ENCODE data around the gene AOAH.

The AOAH gene

DNA sequence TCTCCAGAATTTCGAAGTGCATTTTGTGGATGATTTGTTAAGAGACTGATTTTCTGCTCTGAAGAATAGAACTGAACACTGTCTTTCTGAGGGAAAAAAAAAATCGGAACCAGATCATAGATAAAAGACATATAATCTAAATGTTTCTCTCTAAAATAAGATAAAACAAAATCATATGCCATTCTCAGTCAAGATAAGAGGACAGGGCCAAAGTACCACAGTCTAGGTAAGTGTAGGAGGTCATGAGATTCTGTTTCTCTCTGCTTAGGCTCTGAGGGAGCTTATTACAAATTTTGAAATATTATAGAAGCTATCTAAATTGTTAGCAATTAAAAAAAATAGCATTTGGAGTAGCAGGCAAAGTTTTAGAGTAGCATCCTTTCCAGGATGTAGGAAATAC lies 702 bp upstream of the AOAH start:
- TF ChIP-seq, protein P1, sequence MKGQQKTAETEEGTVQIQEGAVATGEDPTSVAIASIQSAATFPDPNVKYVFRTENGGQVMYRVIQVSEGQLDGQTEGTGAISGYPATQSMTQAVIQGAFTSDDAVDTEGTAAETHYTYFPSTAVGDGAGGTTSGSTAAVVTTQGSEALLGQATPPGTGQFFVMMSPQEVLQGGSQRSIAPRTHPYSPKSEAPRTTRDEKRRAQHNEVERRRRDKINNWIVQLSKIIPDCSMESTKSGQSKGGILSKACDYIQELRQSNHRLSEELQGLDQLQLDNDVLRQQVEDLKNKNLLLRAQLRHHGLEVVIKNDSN (IDR thresholded peaks at IDR 0.05) = no peak
- TF ChIP-seq RAD21 (IDR thresholded peaks at IDR 0.05; ENCODE audit: low read depth) (no peak), TEAD4 (IDR thresholded peaks at IDR 0.05) (no peak), EGR1 (IDR thresholded peaks at IDR 0.05) (no peak), FOXM1 (IDR thresholded peaks at IDR 0.05; ENCODE audit: borderline replicate concordance, low read depth) (no peak), TCF12 (IDR thresholded peaks at IDR 0.05; ENCODE audit: low read depth) (no peak), NFIC (IDR thresholded peaks at IDR 0.05) (no peak), CREB1 (IDR thresholded peaks at IDR 0.05; ENCODE audit: low read depth) (no peak)
- TF ChIP-seq, protein P2, sequence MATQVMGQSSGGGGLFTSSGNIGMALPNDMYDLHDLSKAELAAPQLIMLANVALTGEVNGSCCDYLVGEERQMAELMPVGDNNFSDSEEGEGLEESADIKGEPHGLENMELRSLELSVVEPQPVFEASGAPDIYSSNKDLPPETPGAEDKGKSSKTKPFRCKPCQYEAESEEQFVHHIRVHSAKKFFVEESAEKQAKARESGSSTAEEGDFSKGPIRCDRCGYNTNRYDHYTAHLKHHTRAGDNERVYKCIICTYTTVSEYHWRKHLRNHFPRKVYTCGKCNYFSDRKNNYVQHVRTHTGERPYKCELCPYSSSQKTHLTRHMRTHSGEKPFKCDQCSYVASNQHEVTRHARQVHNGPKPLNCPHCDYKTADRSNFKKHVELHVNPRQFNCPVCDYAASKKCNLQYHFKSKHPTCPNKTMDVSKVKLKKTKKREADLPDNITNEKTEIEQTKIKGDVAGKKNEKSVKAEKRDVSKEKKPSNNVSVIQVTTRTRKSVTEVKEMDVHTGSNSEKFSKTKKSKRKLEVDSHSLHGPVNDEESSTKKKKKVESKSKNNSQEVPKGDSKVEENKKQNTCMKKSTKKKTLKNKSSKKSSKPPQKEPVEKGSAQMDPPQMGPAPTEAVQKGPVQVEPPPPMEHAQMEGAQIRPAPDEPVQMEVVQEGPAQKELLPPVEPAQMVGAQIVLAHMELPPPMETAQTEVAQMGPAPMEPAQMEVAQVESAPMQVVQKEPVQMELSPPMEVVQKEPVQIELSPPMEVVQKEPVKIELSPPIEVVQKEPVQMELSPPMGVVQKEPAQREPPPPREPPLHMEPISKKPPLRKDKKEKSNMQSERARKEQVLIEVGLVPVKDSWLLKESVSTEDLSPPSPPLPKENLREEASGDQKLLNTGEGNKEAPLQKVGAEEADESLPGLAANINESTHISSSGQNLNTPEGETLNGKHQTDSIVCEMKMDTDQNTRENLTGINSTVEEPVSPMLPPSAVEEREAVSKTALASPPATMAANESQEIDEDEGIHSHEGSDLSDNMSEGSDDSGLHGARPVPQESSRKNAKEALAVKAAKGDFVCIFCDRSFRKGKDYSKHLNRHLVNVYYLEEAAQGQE (IDR thresholded peaks at IDR 0.05; ENCODE audit: low read depth) = no peak

DNA sequence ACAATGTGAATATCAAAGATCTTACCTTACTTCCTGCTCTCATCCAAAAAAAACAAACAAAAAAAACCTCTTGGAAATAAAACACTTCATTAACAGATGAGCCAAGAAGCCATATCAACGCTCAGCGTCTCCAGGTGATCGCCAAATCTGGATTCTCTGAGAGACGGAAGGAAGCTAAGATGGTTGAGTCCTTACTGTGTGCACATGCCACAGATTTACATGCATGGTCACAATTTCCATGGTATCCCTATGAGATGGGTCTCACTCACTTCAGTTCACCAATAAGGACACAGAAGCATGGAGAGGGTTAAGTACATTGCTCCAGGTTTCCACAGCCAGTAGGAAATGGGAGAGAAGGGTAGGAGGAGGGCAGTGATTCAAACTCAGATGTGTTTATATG lies 1.0 kb downstream of the AOAH start:
- TF ChIP-seq EP300 (IDR thresholded peaks at IDR 0.05; ENCODE audit: borderline replicate concordance) (no peak), CEBPB (IDR thresholded peaks at IDR 0.05) (no peak), TCF12 (IDR thresholded peaks at IDR 0.05; ENCODE audit: low read depth) (no peak), FOXM1 (IDR thresholded peaks at IDR 0.05; ENCODE audit: borderline replicate concordance, low read depth) (no peak), TAF1 (IDR thresholded peaks at IDR 0.05; ENCODE audit: low read depth) (no peak), RAD21 (IDR thresholded peaks at IDR 0.05; ENCODE audit: low read depth) (no peak), YY1 (IDR thresholded peaks at IDR 0.05; ENCODE audit: low read depth) (no peak), NFIC (IDR thresholded peaks at IDR 0.05) (no peak), TEAD4 (IDR thresholded peaks at IDR 0.05) (no peak), EGR1 (IDR thresholded peaks at IDR 0.05) (no peak), ZBTB7A (IDR thresholded peaks at IDR 0.05; ENCODE audit: low read depth) (no peak), CREB1 (IDR thresholded peaks at IDR 0.05; ENCODE audit: low read depth) (no peak)
- TF ChIP-seq, protein P1 (IDR thresholded peaks at IDR 0.05) = no peak
- TF ChIP-seq, protein P2 (IDR thresholded peaks at IDR 0.05; ENCODE audit: low read depth) = no peak

GRCh38 chr7:36719083-36719632 lies 5.1 kb downstream of the AOAH start:
- TF ChIP-seq TEAD4 (IDR thresholded peaks at IDR 0.05) (no peak), ZBTB7A (IDR thresholded peaks at IDR 0.05; ENCODE audit: low read depth) (no peak), EP300 (IDR thresholded peaks at IDR 0.05; ENCODE audit: borderline replicate concordance) (no peak), CREB1 (IDR thresholded peaks at IDR 0.05; ENCODE audit: low read depth) (no peak), NFIC (IDR thresholded peaks at IDR 0.05) (no peak), TCF12 (IDR thresholded peaks at IDR 0.05; ENCODE audit: low read depth) (no peak)
- TF ChIP-seq, protein P1 (IDR thresholded peaks at IDR 0.05) = no peak
- TF ChIP-seq, protein P3, sequence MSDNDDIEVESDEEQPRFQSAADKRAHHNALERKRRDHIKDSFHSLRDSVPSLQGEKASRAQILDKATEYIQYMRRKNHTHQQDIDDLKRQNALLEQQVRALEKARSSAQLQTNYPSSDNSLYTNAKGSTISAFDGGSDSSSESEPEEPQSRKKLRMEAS (IDR thresholded peaks at IDR 0.05) = no peak

DNA sequence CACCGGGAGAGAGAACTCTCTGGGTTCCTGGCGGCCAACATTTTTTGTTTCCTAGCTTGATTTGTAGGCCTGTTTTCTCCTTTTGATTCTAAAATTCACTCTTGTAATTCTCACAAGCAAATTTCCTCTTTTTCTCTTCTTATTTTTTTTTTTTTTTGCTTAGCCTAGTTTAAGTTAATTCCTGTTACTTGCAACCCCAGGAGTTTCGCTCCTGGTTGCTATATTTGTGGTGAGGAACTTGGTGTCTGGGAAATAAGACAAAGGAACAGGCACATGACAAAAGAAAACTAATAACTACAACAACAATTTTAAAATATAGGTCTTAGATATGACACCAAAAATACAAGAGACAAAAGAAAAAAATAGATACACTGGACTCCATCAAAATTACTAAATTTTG lies 6.7 kb downstream of the AOAH start:
- TF ChIP-seq CREB1 (IDR thresholded peaks at IDR 0.05; ENCODE audit: low read depth) = no peak
- no peak for TF ChIP-seq FOXM1 (IDR thresholded peaks at IDR 0.05; ENCODE audit: borderline replicate concordance, low read depth)
- TF ChIP-seq TAF1 (IDR thresholded peaks at IDR 0.05; ENCODE audit: low read depth) = no peak
- TF ChIP-seq, protein P3 (IDR thresholded peaks at IDR 0.05) = no peak
- no peak for TF ChIP-seq TEAD4 (IDR thresholded peaks at IDR 0.05)
- no peak for TF ChIP-seq NFIC (IDR thresholded peaks at IDR 0.05)
- no peak for TF ChIP-seq RAD21 (IDR thresholded peaks at IDR 0.05; ENCODE audit: low read depth)
- no peak for TF ChIP-seq EGR1 (IDR thresholded peaks at IDR 0.05)
- TF ChIP-seq, protein P1 (IDR thresholded peaks at IDR 0.05) = no peak
- no peak for TF ChIP-seq EP300 (IDR thresholded peaks at IDR 0.05; ENCODE audit: borderline replicate concordance)
- TF ChIP-seq, protein P2 (IDR thresholded peaks at IDR 0.05; ENCODE audit: low read depth) = no peak
- TF ChIP-seq CEBPB (IDR thresholded peaks at IDR 0.05) = no peak
- no peak for TF ChIP-seq TCF12 (IDR thresholded peaks at IDR 0.05; ENCODE audit: low read depth)
- TF ChIP-seq YY1 (IDR thresholded peaks at IDR 0.05; ENCODE audit: low read depth) = no peak

Measured in Ishikawa (cell line).